ENCODE data around the gene CSNK1G3. TPM values are rescaled to one million over a fixed set of nuclear protein-coding genes. Genes with fewer than 3 reads are reported as not detected.

Gene CSNK1G3
- total RNA-seq, 1 donor from 2014 or later = 82.7 TPM

DNA sequence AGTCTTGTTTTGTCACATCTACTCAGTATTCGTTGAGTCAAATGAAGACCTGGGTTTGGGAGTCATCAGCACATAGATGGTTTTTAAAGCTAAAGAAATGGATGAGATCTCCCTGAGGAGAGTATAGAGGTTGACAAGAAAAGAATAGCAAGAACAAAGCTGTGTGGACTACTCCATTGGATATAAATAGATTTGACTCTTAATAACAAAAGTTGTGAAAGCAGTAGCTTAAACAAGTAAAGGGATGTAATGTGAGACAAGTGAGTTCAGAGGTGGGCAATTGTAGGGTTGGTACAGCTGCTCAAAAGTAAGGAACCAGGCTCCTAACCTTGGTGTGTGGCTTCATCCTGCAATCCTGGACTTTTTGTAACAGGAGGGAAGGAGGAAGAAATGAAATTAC is 49.3 kb downstream of the CSNK1G3 start:
- Mint-ChIP-seq H3K36me3 (ENCODE audit: low read depth) (peaks cover 47% of the 10 kb centered on the region), H3K4me3 (no peak overlapping the region), H3K27ac (no peak overlapping the region), H3K27me3 (no peaks in the 10 kb centered on the region), H3K4me1 (peaks cover 22% of the 10 kb centered on the region), H3K9me3 (no peaks in the 10 kb centered on the region)
- TF ChIP-seq, protein P1, sequence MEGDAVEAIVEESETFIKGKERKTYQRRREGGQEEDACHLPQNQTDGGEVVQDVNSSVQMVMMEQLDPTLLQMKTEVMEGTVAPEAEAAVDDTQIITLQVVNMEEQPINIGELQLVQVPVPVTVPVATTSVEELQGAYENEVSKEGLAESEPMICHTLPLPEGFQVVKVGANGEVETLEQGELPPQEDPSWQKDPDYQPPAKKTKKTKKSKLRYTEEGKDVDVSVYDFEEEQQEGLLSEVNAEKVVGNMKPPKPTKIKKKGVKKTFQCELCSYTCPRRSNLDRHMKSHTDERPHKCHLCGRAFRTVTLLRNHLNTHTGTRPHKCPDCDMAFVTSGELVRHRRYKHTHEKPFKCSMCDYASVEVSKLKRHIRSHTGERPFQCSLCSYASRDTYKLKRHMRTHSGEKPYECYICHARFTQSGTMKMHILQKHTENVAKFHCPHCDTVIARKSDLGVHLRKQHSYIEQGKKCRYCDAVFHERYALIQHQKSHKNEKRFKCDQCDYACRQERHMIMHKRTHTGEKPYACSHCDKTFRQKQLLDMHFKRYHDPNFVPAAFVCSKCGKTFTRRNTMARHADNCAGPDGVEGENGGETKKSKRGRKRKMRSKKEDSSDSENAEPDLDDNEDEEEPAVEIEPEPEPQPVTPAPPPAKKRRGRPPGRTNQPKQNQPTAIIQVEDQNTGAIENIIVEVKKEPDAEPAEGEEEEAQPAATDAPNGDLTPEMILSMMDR (IDR thresholded peaks at IDR 0.05) = no peak
- intact Hi-C loops (cut with micrococcal nuclease) = no loop called here
- no peak for DNase-seq
- CTCF ChIA-PET = no interaction called here
- POLR2A ChIA-PET = no interaction called here
- no peak for ATAC-seq (ENCODE audit: low read depth)

GRCh38 chr5:123571927-123572326 is 60.0 kb downstream of the CSNK1G3 start:
- CTCF ChIA-PET = no interaction called here

GRCh38 chr5:123578390-123578789 is 66.4 kb downstream of the CSNK1G3 start:
- DNase-seq (no peak), ATAC-seq (ENCODE audit: low read depth) (no peak)
- ChIA-PET CTCF (no interaction called here), POLR2A (no interaction called here)
- peaks cover 55% of the 10 kb centered on the region for H3K36me3 Mint-ChIP-seq (ENCODE audit: low read depth)
- intact Hi-C loops (cut with micrococcal nuclease) = loop anchor here (2.0 kb wide), 1 partner anchor 16 kb away; no protein-coding TSS in a partner anchor
- no peaks in the 10 kb centered on the region for H3K4me1 Mint-ChIP-seq
- no peak overlapping the region for H3K27ac Mint-ChIP-seq
- no peaks in the 10 kb centered on the region for H3K9me3 Mint-ChIP-seq
- TF ChIP-seq, protein P1 (IDR thresholded peaks at IDR 0.05) = no peak
- no peak overlapping the region for H3K4me3 Mint-ChIP-seq
- H3K27me3 Mint-ChIP-seq = no peaks in the 10 kb centered on the region

More at GRCh38 chr5:123571927-123572326, 60.0 kb downstream of the CSNK1G3 start:
- DNase-seq (no peak), ATAC-seq (ENCODE audit: low read depth) (no peak)
- no peaks in the 10 kb centered on the region for H3K27me3 Mint-ChIP-seq
- POLR2A ChIA-PET = no interaction called here
- TF ChIP-seq, protein P1 (IDR thresholded peaks at IDR 0.05) = no peak
- H3K4me1 Mint-ChIP-seq = peaks cover 25% of the 10 kb centered on the region
- H3K36me3 Mint-ChIP-seq (ENCODE audit: low read depth) = peaks cover 41% of the 10 kb centered on the region
- peaks cover under 1% of the 10 kb centered on the region for H3K9me3 Mint-ChIP-seq
- H3K27ac Mint-ChIP-seq = peak overlapping the region; percentile 56
- intact Hi-C loops (cut with micrococcal nuclease) = loop anchor here (2.0 kb wide), 1 partner anchor 13 kb away; no protein-coding TSS in a partner anchor
- no peak overlapping the region for H3K4me3 Mint-ChIP-seq

DNA sequence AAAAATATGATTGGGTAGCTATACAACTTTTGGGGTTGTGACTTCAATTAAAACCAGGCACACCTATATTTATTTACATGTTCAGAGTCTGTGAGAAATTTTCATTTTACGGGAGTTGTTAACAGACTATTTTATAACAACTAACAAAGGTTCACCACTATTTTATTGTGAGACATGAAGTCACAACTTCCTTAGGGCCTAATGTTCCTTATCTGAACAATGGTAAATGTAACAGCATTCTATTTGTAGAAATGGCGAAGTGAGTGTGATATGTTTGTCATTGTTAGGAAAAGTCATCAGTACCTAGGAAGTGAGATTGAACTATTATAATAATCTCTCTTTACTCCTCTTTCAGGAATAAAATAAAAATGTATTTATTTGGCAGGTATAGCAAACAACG is 67.4 kb downstream of the CSNK1G3 start:
- H3K4me1 Mint-ChIP-seq = no peaks in the 10 kb centered on the region
- no peak overlapping the region for H3K4me3 Mint-ChIP-seq
- H3K9me3 Mint-ChIP-seq = no peaks in the 10 kb centered on the region
- CTCF ChIA-PET = no interaction called here
- no peak for ATAC-seq (ENCODE audit: low read depth)
- H3K27me3 Mint-ChIP-seq = no peaks in the 10 kb centered on the region
- intact Hi-C loops (cut with micrococcal nuclease) = loop anchor here (2.0 kb wide), 1 partner anchor 15 kb away; no protein-coding TSS in a partner anchor
- TF ChIP-seq, protein P1 (IDR thresholded peaks at IDR 0.05) = no peak
- POLR2A ChIA-PET = interaction anchor here (0.7 kb wide), 1 partner anchor 62 kb away, joined by 3 read pairs; no protein-coding TSS in a partner anchor
- no peak overlapping the region for H3K27ac Mint-ChIP-seq
- H3K36me3 Mint-ChIP-seq (ENCODE audit: low read depth) = peaks cover 51% of the 10 kb centered on the region
- DNase-seq = no peak

GRCh38 chr5:123582550-123583285 is 70.7 kb downstream of the CSNK1G3 start:
- TF ChIP-seq, protein P1 (IDR thresholded peaks at IDR 0.05) = no peak
- ChIA-PET POLR2A (interaction anchor here (0.7 kb wide), 1 partner anchor 159 kb away, joined by 3 read pairs; the partner anchor contains the start of gene CEP120), CTCF (interaction anchor here (1.3 kb wide), 1 partner anchor 9 kb away, joined by 6 read pairs; no protein-coding TSS in a partner anchor)
- H3K27ac Mint-ChIP-seq = no peak overlapping the region
- no peaks in the 10 kb centered on the region for H3K9me3 Mint-ChIP-seq
- peaks cover 44% of the 10 kb centered on the region for H3K36me3 Mint-ChIP-seq (ENCODE audit: low read depth)
- no peaks in the 10 kb centered on the region for H3K27me3 Mint-ChIP-seq
- DNase-seq = no peak
- peaks cover 2% of the 10 kb centered on the region for H3K4me1 Mint-ChIP-seq
- ATAC-seq (ENCODE audit: low read depth) = no peak
- no peak overlapping the region for H3K4me3 Mint-ChIP-seq
- intact Hi-C loops (cut with micrococcal nuclease) = no loop called here
